ENCODE data around the gene AGK.

Gene AGK, protein sequence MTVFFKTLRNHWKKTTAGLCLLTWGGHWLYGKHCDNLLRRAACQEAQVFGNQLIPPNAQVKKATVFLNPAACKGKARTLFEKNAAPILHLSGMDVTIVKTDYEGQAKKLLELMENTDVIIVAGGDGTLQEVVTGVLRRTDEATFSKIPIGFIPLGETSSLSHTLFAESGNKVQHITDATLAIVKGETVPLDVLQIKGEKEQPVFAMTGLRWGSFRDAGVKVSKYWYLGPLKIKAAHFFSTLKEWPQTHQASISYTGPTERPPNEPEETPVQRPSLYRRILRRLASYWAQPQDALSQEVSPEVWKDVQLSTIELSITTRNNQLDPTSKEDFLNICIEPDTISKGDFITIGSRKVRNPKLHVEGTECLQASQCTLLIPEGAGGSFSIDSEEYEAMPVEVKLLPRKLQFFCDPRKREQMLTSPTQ

DNA sequence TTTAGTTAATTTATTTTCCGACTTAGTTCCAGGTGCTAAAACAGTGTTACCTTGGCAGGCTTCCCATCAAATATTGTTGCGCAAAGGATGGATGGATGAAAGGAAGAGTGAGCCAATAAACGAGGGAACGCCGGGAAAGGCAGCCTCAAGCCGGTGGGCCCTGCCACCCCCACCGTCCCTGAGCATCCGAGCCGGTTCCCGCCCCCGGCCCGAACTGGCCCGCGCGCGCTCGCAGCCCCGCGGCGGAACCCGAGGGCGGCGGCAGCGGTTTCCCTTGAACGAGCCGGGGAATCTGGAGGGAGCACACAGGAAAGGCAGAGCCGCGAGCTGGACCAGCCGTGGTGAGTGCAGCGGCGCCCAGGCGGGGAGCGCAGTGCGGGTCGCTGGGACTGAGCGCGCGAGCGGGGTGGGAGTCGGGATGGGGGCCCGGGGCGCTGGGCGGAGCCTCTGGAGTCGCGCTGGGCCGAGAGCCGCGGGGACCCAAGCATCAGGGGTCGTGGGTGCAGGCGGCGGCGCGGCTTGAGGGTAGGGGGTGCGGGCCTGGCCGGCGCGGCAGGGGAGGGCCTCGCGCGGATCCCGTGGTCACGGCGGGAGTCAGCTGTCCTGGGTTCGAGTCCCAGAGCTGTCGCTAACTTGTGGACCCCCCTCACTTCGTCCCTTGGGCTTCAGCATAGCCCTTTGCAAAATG, at the start of gene AGK:
Gene AGK (plus strand): TSS at position 317 of the 688 bp plus-strand sequence. CDS start 4,057 bp downstream, outside the sequence.
- DNase-seq = peak; percentile 83

DNA sequence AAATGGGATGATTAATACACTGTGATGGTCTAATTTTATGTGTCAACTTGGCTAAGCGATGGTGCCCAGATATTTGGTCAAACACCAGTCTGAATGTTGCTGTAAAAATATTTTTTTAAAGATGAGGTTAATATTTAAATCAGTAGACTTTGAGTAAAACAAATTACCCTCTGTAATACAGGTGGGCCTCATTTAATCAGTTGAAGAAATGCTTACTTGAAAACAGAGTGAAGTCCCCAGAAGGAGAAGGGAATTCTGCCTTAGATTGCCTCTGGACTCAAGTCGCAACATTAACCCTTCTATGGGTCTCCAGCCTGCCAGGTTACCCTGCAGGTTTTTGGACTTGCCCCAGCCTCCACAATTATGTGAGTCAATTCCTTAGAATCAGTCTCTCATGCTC, 49.8 kb upstream of the AGK start:
- DNase-seq = no peak

- no peak for DNase-seq
These were observed 39.9 kb upstream of the AGK start for GRCh38 chr7:141511316-141511675.

DNA sequence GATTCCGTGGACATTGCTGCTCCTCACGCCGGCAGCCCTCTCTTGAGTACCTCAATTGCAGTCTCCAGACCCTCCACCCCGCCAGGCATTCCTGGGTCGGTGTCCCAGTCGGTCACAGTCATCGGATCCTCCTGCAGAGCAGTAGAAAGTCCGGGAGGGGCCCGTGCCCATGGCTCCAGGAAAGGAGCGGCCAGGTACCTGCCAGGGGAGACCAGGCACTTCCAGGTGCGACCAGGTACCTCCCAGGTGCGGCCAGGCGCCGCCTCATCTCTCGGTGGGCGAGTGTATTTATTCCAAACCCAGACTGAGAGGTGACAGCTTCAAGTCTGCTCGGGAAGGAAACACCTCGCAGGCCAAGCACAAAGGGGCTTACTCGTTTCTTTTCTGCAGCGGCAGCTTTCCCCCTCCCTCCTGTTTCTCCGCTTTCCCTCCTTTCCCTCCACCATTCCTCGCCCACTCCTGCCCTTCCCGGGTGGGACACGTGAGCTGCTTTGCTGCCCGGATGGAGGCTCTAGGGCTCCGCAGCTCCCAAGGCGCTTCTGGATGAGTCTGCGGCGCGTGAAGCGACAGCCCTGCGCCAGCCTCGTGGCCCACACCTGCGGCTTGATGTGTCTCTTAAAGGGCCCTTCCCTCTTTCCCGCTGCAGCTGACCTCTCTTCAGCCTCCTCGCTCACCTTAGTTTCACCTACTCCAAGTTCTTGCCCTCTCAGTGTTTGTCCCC, 39.4 kb upstream of the AGK start:
- no peak for DNase-seq

- DNase-seq = no peak
These were observed 38.6 kb upstream of the AGK start for GRCh38 chr7:141512597-141512996.

DNA sequence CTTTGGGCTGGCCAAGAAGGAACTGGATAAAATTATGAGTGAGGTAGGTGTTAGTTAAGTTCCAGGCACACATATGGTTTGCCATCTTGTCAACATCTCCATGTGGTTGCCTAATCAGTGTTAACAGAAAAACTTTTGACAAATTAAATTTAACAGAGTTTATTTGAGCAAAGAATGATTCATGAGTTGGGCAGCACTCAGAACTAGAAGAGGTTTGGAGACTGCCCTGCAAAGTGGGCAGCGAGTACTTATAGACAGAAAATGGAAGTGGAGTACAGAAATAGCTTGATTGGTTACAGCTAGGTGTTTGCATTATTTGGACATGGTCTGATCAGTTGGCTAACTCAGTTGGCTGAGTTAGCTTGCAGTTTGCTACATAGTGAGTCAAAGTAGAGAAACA, 37.5 kb upstream of the AGK start:
- DNase-seq = no peak

- no peak for DNase-seq
These were observed 35.3 kb upstream of the AGK start for GRCh38 chr7:141515941-141516340.

- DNase-seq = no peak
These were observed 31.6 kb upstream of the AGK start for GRCh38 chr7:141519623-141520022.

GRCh38 chr7:141522657-141523342, 28.4 kb upstream of the AGK start:
- no peak for DNase-seq

- no peak for DNase-seq
These were observed 25.2 kb upstream of the AGK start for GRCh38 chr7:141525973-141526514.

GRCh38 chr7:141527076-141527475, 24.1 kb upstream of the AGK start:
- DNase-seq = no peak

- DNase-seq = no peak
These were observed 22.8 kb upstream of the AGK start for GRCh38 chr7:141528399-141528798.

GRCh38 chr7:141533149-141533949, 17.9 kb upstream of the AGK start:
- DNase-seq = peak; percentile 61

- DNase-seq = no peak
These were observed 16.2 kb upstream of the AGK start for GRCh38 chr7:141534757-141535737.

DNA sequence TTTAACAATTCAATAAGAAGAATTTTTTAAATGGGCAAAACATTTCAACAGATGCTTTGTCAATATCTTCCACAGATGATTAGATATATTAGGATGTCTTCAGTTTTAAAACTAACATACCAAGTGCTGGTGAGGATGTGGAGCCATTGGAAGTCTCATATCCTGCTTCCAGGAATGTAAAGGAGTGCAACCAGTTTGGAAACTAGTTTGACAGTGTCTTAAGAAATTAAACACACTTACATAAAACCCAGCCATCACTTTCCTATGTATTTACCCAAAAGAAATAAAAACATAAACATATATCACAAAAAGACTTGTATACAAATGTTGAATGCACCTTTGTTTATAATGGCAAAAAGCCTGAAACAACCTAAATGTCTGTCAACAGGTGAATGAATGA, 13.3 kb upstream of the AGK start:
- no peak for DNase-seq

GRCh38 chr7:141541375-141541774, 9.8 kb upstream of the AGK start:
- DNase-seq = no peak

- DNase-seq = no peak
These were observed 6.4 kb upstream of the AGK start for GRCh38 chr7:141544831-141545230.

DNA sequence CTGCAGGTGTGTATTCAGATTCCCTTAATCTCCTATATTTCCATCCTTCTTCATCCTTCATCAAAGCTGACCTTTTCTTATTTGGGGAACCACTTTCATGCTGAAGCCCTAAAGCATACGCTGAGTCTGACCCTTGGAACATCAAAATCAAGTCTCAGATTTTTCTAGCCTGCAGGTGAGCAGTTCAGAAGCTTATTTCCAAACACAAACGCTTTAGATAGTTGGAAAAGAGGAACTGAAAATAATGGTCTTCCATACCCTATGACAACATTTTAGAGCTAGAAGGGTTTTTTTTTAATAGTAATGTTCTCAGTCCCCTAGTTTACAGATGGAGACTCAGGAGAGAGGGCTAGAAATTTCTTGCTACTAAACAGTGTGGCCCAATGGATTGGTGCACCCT, 1.6 kb upstream of the AGK start:
- no peak for DNase-seq

DNA sequence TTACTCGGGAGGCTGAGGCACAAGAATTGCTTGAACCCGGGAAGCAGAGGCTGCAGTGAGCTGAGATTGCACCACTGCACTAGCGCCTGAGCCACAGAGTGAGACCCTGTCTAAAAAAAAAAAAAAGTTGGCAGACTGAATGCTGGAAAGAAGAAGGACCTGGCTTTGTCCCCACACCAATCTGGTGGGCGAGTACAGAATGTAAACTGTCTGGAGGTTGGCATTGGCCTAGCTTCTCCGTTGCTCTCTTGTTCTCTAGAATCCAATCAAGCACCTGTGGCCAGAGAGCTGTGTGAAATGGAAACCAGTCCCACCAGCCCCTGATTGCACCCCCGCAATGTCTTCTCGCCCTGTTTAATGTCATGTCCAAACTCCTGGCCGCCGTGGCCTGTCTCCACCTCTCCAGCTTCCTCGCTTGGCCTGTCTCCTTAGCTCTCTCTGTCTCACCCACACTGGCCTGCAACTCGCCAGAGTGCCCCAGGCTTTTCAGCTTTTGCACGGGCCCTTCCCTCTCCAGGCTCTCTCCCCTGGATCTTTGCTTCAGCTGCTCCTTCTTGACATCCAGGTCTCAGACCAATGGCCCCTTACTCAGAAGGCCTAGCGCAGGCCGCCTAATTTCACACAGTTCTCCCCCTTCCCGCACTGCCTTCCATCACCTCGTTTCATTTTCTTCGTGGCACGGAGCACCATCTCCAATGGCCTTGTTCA, 670 bp upstream of the AGK start:
- no peak for DNase-seq

- DNase-seq = no peak
These were observed 572 bp downstream of the AGK start for GRCh38 chr7:141551782-141552181.
